ENCODE measurements around the gene KIF25.
A peak's percentile ranks its signal among the peaks of the same experiment; 100 is the strongest.

GRCh38 chr6:168054765-168055560, 57.5 kb downstream of the KIF25 start:
- TF ChIP-seq RAD21 (IDR thresholded peaks at IDR 0.05) (peak in 1 of 2 donors; percentile 5), ZBTB33 (IDR thresholded peaks at IDR 0.05) (no peak), CTCF (IDR thresholded peaks at IDR 0.05; ENCODE audit: low read depth, low read length, missing input control) (no peak), TAF1 (conservative IDR thresholded peaks at IDR 0.05) (no peak), REST (IDR thresholded peaks at IDR 0.05) (no peak), MAX (IDR thresholded peaks at IDR 0.05) (no peak), YY1 (IDR thresholded peaks at IDR 0.05) (no peak), GABPA (IDR thresholded peaks at IDR 0.05 in 1 of 2, conservative IDR thresholded peaks at IDR 0.05 in 1 of 2) (no peak), HNF4A (conservative IDR thresholded peaks at IDR 0.05) (no peak), NR2F2 (IDR thresholded peaks at IDR 0.05) (no peak), EGR1 (IDR thresholded peaks at IDR 0.05; ENCODE audit: low read depth in 2 of 2) (no peak), SP1 (IDR thresholded peaks at IDR 0.05) (no peak), JUND (IDR thresholded peaks at IDR 0.05) (no peak)
